Spinal cord (tissue), 10 donors: Measurements from ENCODE around the gene ZNF862. TPM values are rescaled to one million over a fixed set of nuclear protein-coding genes. Genes with fewer than 3 reads are reported as not detected.

Source experiments
- DNase-seq, 6 donors: peaks; one replicate each; pipeline versions ENCODE4 v3.0.0 to v3.0.0-alpha.2; 2013 to 2015; ENCODE audit warnings: low spot score in 6 of 6, low read depth in 4 of 6
- H3K27ac ChIP-seq: one replicate; pipeline ENCODE4 v1.5.1; 2013; ENCODE audit warnings: low read depth, low read length, control low read depth
- H3K27me3 ChIP-seq: one replicate; pipeline ENCODE4 v1.6.1; 2013; ENCODE audit warnings: low read length; ENCODE audit not compliant: control insufficient read depth, insufficient read depth
- H3K36me3 ChIP-seq: one replicate; pipeline ENCODE4 v1.6.1; 2013; ENCODE audit warnings: low read length; ENCODE audit not compliant: control insufficient read depth, insufficient read depth
- H3K4me1 ChIP-seq: one replicate; pipeline ENCODE4 v1.6.1; 2013; ENCODE audit warnings: low read length; ENCODE audit not compliant: control insufficient read depth, insufficient read depth
- H3K4me3 ChIP-seq: one replicate; pipeline ENCODE4 v1.5.1; 2013; ENCODE audit warnings: low read depth, low read length, control low read depth
- H3K9me3 ChIP-seq: one replicate; pipeline ENCODE4 v1.6.1; 2013; ENCODE audit warnings: low read length; ENCODE audit not compliant: control insufficient read depth, insufficient read depth
- WGBS: methylation state at CpG from one replicate; pipeline ENCODE4 v1.1.5; 2013; ENCODE audit warnings: missing lambda C conversion rate; ENCODE audit not compliant: insufficient coverage; 5-methylcytosine and 5-hydroxymethylcytosine counted together
- polyA plus RNA-seq, 2 donors: library from polyadenylated mRNA; unstranded; fragments of 120-200 nt; gene quantifications; one replicate each; pipeline ENCODE4 v1.2.1, GENCODE V29; 2013; ENCODE audit not compliant: insufficient read length in 2 of 2
- total RNA-seq, 2 donors: library from RNA; depleted of rRNA in 1 of 2; stranded (reverse); fragments of 120-200 nt in 1 of 2; fragments of >200 nt in 1 of 2; gene quantifications; one replicate each; pipeline versions ENCODE4 v1.2.3 to v1.2.4, GENCODE V29; 2013 to 2014
- donor health status: healthy.

Gene ZNF862
- total and polyA plus RNA-seq, 4 donors: 10.3 to 27.9 (median 22.2) TPM

GRCh38 chr7:149796287-149796860 lies 41.8 kb upstream of the ZNF862 start:
- Histone ChIP-seq H3K9me3 (no peaks in the 10 kb centered on the region), H3K27me3 (no peaks in the 10 kb centered on the region), H3K36me3 (peaks cover 24% of the 10 kb centered on the region), H3K4me3 (no peak overlapping the region), H3K4me1 (no peaks in the 10 kb centered on the region), H3K27ac (no peak overlapping the region)
- WGBS: 89% methylated on average over 19 of the region's 19 CpGs
- no peak for DNase-seq

DNA sequence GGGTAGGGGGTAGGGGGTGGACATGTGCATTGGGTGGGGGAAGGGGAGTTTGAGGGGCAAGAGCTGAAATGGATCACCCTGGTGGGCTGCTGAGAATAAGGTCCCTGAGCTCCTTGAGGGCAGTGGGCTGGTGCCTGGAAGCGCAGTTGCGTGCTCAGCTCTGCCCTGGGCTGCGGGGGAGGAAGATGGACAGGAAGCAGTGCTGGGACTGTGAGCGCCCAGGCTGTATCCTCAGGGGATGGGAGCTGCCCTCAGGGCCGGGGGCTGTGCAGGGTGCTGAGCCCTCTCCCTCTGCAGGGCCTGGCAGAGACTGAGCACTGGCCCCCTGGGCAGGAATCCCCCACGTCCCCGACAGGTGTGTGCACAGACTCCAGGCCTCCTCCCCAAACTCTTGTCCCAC lies 40.4 kb upstream of the ZNF862 start:
- no peak overlapping the region for H3K27ac ChIP-seq
- DNase-seq: no peak
- no peaks in the 10 kb centered on the region for H3K4me1 ChIP-seq
- WGBS: 90% methylated on average over 7 of the region's 7 CpGs
- no peak overlapping the region for H3K4me3 ChIP-seq
- no peaks in the 10 kb centered on the region for H3K9me3 ChIP-seq
- no peaks in the 10 kb centered on the region for H3K27me3 ChIP-seq
- peaks cover 25% of the 10 kb centered on the region for H3K36me3 ChIP-seq

DNA sequence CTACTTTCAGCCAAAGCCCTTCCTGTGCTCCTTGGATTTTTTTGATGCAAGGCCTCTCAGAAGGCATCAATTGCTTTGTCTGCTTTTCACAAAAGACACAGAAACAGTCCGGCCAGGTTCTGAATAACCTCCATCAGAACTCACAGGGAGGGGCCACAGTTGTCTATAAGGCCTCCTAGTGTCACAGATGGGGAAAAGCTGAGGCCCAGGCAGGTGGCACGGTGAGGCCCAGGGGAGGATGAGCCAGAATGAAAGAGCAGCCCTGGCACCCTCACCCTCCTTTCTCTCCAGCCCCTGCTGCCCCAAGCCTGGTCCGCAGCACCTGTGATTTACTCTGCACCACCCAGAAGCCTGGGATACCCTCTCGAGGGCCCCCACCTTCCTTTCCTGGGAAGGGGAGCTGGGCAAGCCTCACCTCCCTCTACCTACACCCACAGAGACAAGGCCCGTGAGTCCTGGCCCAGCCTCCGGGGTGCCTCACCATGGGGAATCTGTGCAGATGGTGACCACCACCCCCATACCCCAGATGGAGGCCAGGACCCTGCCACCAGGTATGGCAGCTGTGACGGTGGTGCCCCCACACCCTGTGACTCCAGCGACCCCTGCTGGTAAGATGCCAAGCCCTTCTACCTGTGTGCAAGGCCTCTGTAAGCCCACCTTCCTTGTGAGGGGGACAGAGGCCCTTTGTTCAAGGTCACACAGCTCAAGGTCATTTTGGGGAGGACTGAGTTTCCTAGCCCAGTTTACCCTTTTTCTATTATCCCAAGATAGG lies 38.6 kb upstream of the ZNF862 start:
- no peak overlapping the region for H3K4me3 ChIP-seq
- H3K27ac ChIP-seq: no peak overlapping the region
- H3K4me1 ChIP-seq: no peaks in the 10 kb centered on the region
- no peaks in the 10 kb centered on the region for H3K27me3 ChIP-seq
- peaks cover 38% of the 10 kb centered on the region for H3K36me3 ChIP-seq
- H3K9me3 ChIP-seq: no peaks in the 10 kb centered on the region
- DNase-seq: no peak
- 29% methylated on average over 5 of the region's 8 CpGs for WGBS

DNA sequence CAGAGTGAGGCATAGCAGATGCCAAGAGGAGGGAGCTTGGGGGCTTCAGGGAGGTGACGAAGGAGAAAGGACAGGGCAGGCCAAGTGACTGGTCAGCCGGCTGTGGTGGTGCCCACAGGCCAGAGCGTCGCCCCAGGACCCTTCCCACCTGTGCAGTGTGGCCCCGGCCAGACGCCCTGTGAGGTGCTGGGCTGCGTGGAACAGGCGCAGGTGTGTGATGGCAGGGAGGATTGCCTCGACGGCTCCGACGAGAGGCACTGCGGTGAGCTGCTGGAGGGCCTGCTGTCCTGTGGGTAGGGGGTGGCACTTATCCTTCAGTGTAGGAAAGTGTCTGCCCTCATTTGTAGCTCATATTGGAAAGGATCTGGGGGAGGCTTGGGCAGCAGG lies 38.0 kb upstream of the ZNF862 start:
- no peak for DNase-seq
- Histone ChIP-seq H3K4me1 (no peaks in the 10 kb centered on the region), H3K36me3 (peaks cover 38% of the 10 kb centered on the region), H3K9me3 (no peaks in the 10 kb centered on the region), H3K27ac (no peak overlapping the region), H3K4me3 (no peak overlapping the region), H3K27me3 (no peaks in the 10 kb centered on the region)
- WGBS: 86% methylated on average over 13 of the region's 13 CpGs

DNA sequence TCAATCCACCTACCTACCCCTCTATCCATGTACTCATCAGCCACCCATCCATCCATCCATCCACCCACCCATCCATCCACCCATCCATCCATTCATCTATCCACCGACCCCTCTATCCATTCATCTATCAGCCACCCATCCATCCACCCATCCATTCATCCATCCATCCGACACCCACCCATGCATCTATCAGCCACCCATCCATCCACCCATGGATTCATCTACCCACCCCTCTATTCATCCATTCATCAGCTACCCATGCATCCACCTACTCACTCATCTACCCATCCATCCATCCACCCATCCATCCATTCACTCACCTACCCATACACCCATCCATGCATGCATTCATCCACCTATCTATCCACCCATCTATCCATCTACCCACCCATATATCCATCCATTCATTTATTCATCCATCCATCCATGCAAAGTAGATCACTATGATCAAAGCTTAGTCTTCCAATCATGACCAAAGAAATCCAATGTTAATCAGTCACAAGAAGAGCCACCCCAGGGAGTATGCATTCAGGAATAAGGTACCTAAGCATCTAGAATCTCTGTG lies 37.1 kb upstream of the ZNF862 start:
- Histone ChIP-seq H3K9me3 (no peaks in the 10 kb centered on the region), H3K27ac (no peak overlapping the region)
- 95% methylated on average over 2 of the region's 2 CpGs for WGBS

GRCh38 chr7:149801816-149802215 lies 36.4 kb upstream of the ZNF862 start:
- H3K4me1 ChIP-seq: no peaks in the 10 kb centered on the region
- H3K36me3 ChIP-seq: peaks cover 34% of the 10 kb centered on the region
- DNase-seq: no peak
- H3K9me3 ChIP-seq: no peaks in the 10 kb centered on the region
- WGBS: 84% methylated on average over 14 of the region's 16 CpGs
- no peaks in the 10 kb centered on the region for H3K27me3 ChIP-seq
- no peak overlapping the region for H3K4me3 ChIP-seq
- H3K27ac ChIP-seq: no peak overlapping the region

More for the DNA sequence above, 37.1 kb upstream of the ZNF862 start:
- Histone ChIP-seq H3K4me1 (no peaks in the 10 kb centered on the region), H3K4me3 (no peak overlapping the region), H3K36me3 (peaks cover 39% of the 10 kb centered on the region), H3K27me3 (no peaks in the 10 kb centered on the region)
- no peak for DNase-seq

- Histone ChIP-seq H3K4me3 (no peak overlapping the region), H3K27ac (no peak overlapping the region), H3K4me1 (no peaks in the 10 kb centered on the region), H3K36me3 (peaks cover 31% of the 10 kb centered on the region), H3K27me3 (no peaks in the 10 kb centered on the region), H3K9me3 (no peaks in the 10 kb centered on the region)
- no peak for DNase-seq
- WGBS: 93% methylated on average over 10 of the region's 12 CpGs
These were observed 35.2 kb upstream of the ZNF862 start for GRCh38 chr7:149802966-149803365.

DNA sequence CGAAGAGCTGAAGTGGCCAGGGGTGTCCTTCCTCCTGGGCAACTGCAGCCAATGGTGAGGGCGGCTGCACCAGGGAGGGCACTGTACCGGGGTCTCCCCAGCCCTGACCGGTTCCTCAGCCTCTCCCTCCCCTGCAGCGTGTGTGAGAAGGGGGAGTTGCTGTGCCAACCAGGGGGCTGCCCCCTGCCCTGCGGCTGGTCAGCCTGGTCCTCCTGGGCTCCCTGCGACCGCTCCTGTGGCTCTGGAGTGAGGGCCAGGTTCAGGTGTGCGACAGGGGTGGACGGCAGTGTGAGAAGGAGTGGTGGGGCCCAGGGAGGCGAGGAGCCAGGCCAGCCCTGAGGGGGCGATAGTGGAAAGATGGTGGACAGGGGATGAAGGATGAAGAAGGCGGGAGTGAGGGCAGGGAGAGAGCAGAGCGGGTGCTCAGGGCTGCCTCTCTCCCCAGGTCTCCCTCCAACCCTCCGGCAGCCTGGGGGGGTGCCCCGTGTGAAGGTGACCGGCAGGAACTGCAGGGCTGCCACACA lies 34.6 kb upstream of the ZNF862 start:
- Histone ChIP-seq H3K4me3 (no peak overlapping the region), H3K4me1 (no peaks in the 10 kb centered on the region), H3K27ac (no peak overlapping the region), H3K27me3 (no peaks in the 10 kb centered on the region), H3K9me3 (no peaks in the 10 kb centered on the region), H3K36me3 (peaks cover 31% of the 10 kb centered on the region)
- WGBS: 80% methylated on average over 10 of the region's 17 CpGs
- no peak for DNase-seq

- H3K9me3 ChIP-seq: no peaks in the 10 kb centered on the region
- H3K4me3 ChIP-seq: no peak overlapping the region
- peaks cover 31% of the 10 kb centered on the region for H3K36me3 ChIP-seq
- H3K27me3 ChIP-seq: no peaks in the 10 kb centered on the region
- no peak for DNase-seq
- peaks cover 3% of the 10 kb centered on the region for H3K4me1 ChIP-seq
- WGBS: 91% methylated on average over 7 of the region's 9 CpGs
- no peak overlapping the region for H3K27ac ChIP-seq
These were observed 34.1 kb upstream of the ZNF862 start for GRCh38 chr7:149804106-149804505.
